HG03095 (cell line): ENCODE measurements around the gene HEXA.

Experiments used
- ATAC-seq: cut with Tn5 transposase; IDR thresholded peaks from one replicate; pipeline ENCODE4 v1.9.1; 2021; ENCODE audit warnings: moderate library complexity; ENCODE audit not compliant: unreplicated experiment

HEXA gene

DNA sequence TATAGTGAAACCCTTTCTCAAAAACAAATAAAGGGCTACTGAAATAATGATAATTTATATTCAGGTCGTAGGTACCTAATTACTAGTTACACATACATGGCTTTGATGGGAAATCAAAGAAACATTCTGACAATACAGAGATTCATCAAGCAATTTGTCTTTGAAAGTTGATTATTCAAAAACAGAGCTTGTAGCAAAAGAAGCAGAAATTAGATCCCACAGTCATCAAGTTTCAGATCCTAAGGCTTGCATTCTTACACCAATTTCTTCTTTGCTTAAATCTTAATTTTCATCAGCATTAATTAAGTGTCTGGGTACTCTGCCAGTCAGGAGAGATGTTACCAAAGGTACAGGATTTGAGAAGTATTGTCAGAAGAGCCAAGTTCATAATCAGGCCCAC is 1.5 kb upstream of the HEXA start:
- ATAC-seq: no peak

DNA sequence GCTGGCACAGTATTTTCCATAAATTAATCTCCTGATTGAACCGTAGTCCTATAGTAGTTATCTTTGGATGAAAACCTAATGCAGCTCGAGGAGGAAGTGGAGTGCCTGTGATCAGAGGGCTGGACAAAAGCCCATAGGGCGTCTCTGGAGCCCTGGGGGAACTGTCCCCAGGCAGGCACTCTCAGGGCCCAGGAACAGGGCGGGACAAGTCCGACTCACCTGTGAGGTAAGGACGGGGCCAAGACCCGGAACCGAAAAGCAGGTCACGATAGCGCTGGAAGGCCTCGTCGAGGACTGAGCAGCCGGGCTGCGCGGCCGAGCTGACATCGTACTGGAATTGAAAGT is 341 bp downstream of the HEXA start:
- ATAC-seq: peak; percentile 43

GRCh38 chr15:72372361-72372760 is 3.5 kb downstream of the HEXA start:
- no peak for ATAC-seq

DNA sequence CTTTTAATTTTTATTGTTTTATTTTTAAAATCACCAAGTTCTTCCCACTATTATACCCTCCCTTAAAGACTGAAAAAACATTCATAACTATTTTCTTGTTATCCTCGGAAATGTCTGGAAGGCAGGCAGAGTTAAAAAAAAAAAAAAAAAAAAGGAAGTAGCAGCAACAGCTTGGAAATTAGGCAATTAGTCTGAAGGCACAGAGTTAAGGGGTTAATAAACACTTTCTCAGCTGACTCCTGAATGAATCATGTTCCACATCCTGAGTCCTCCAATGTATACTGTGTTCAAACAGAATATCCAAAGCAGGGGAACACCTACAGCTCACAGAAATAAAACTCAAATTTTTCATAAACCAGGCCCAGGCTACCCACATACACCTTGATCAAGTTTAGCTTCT is 5.8 kb downstream of the HEXA start:
- no peak for ATAC-seq

GRCh38 chr15:72368899-72369298 is 6.9 kb downstream of the HEXA start:
- ATAC-seq: no peak

GRCh38 chr15:72368325-72368724 is 7.5 kb downstream of the HEXA start:
- ATAC-seq: no peak

GRCh38 chr15:72365844-72366243 is 10.0 kb downstream of the HEXA start:
- peak; percentile 83 for ATAC-seq

- no peak for ATAC-seq
Measured at GRCh38 chr15:72361176-72361575, 14.6 kb downstream of the HEXA start.

GRCh38 chr15:72358650-72359171 is 17.1 kb downstream of the HEXA start:
- no peak for ATAC-seq

DNA sequence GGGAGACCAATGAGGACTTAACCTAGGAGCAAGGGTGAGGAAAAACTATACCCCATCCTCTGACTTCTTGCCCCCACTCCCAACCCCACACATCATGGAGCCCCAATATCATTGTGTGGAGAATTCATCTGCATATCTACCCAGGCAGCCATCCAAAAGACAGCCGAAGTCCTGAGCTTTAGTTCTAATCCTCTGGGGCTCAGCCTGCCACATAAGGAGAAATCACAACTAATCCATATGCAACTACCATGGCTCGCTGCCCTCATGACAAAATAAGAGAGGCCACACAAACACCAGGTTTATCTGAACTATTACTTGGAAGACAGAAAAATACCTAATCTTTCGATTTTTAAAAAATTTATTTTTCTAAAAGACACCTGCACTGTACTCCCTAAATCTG is 17.7 kb downstream of the HEXA start:
- ATAC-seq: no peak

DNA sequence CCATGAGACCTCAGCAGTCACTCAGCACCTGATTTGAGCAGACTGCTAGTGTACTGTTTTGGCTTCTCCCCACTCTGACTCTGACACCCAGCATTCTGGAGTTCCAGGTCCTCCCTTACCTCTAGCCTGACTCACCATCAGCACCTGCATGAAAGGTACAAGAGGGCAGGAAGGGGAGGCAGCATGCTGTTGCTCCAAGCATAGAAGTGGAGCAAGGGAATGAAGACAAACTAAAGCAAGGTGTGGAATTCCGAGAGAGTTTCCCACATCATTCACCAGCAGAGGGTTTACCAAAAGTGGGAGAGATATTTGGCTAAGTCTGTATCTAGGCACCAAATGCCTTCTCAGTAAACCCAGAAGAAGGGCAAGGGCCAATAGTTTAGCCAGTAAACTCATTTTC is 21.3 kb downstream of the HEXA start:
- ATAC-seq: no peak

GRCh38 chr15:72353266-72353665 is 22.5 kb downstream of the HEXA start:
- no peak for ATAC-seq

DNA sequence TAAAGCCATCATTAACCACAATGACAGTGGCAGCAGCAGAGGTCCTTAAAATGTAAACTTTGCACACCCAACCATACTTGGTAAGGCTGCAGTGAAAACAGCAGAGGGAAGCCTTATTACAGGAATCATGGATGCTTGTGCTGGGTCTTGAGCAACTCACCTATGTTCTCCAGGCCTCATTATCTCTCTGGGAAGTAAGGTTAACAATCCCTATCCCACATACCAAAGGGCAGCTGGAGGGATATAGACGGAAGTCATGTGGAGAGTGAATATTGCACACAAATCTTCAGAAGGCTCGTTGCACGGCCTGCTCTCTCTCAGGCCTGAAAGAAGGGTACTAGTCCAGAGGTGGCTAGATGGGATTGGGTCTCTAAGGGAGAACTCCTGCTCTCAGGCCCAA is 30.0 kb downstream of the HEXA start:
- ATAC-seq: no peak

DNA sequence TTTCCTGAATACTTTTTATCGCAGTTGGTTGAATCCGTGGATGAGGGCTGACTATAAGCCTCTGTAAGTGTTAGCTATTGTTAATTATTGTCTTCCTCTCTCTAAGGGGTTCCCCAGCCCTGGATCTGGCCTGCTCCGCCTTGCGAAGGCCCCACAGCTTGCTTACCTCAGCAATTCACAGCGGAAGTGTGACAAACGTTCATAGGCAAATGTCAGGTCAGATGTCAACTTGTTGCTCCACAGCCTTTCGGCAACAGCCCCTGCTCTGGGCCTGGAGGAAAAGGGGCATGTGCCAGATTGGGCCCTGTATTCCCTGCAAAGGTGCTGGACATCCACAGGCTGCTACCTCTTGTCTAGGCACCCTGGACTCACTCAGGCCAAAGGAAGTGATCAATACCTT is 30.5 kb downstream of the HEXA start:
- no peak for ATAC-seq

GRCh38 chr15:72344602-72345001 is 31.2 kb downstream of the HEXA start:
- no peak for ATAC-seq

DNA sequence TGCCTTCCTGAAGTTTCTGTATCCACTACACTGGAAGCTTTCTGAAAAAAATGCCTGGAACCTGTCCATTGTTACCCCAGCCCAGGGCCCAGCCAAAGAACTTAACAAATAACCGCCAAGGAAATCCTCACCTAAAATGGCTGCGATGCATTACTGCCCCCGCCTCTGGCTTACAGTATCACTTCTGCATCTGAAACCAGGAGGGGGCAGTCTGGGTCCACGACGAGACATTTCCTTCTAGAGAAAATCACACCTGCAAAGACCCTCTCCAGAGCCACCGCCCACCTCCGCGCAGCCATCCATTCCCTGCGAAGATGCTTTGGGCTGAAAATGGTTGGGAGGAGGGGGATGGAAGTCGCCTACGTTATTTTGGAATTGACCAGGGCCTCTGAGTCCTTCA is 33.4 kb downstream of the HEXA start:
- no peak for ATAC-seq

DNA sequence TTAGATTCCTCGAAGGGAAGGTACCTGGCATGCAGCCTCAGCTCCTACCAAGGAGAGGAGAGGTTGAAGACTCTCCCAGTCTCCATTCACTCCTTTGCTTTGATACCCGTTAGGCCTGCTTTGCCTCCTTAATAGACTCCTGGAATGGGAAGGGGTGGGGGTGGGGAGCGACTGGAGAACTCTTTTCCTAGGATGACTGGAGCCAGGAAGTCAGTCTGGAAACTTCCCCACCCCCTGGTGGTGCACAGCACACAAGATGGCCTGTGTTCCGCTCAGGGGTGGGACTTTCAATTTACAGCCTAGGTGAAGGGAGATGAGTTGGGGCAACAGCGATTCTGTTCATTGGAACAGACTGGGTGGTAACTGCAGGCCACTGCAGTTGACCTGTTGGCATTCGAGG is 34.5 kb downstream of the HEXA start:
- no peak for ATAC-seq

- no peak for ATAC-seq
Measured at GRCh38 chr15:72340366-72340765, 35.4 kb downstream of the HEXA start.

GRCh38 chr15:72339777-72340177 is 36.0 kb downstream of the HEXA start:
- no peak for ATAC-seq

DNA sequence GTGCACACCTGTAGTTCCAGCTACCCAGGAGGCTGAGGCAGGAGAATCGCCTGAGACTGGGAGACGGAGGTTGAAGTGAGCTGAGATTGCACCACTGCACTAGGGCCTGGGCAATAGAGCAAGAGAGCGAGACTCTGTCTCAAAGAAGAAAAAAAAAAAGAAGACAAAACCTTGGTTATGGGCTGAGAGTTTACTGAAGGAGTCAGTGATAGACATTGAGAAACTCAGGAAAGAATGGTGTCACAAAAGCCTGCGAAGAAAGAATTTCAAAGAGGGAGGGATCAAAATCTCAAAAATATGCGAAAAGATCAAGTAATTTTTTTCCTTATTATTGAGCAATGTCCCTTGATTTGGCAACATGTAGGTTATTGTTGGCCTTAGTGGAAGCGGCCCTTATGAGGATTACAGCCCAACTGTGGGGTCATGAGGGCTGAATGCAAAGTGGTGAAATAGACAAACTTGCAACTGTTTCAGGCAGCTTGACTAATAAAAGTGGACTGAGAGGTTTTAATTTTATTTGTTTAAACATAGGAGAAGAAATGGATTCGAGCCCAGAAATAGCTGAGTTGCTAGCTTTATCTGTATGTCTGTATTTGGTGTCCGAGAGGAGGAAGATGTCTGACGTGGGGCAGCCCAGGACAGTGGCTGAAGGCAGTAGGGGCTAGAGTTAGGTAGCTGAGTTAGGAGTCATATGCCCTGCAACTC is 37.0 kb downstream of the HEXA start:
- ATAC-seq: no peak

- ATAC-seq: no peak
Measured at GRCh38 chr15:72338148-72338547, 37.7 kb downstream of the HEXA start.

- ATAC-seq: no peak
Measured at GRCh38 chr15:72334842-72335241, 41.0 kb downstream of the HEXA start.

- no peak for ATAC-seq
Measured at GRCh38 chr15:72331021-72331420, 44.8 kb downstream of the HEXA start.
